GM21367 (cell line): ENCODE results near the gene ELF5.

Source experiments
- ATAC-seq: cut with Tn5 transposase; IDR thresholded peaks from one replicate; pipeline ENCODE4 v1.9.1; 2021; ENCODE audit not compliant: unreplicated experiment

ELF5 gene

DNA sequence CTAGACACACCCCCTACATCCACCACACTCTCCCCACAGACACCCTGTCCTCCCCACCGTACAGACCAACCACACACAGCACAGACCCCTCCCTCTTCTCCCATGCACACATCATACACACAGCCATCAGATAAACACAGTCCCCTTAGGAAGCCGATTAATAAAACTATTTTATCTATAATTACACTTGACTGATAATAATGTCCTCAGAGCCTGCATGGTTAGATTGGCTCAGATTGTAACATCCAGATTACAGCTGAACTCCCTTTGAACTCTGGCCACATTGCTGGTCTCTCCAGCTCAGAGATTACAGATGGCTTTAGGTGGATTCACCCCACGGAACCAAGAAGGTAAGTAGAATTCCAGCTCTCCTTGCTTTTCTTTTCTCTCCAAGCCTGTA is 9.5 kb upstream of the ELF5 start:
- no peak for ATAC-seq

DNA sequence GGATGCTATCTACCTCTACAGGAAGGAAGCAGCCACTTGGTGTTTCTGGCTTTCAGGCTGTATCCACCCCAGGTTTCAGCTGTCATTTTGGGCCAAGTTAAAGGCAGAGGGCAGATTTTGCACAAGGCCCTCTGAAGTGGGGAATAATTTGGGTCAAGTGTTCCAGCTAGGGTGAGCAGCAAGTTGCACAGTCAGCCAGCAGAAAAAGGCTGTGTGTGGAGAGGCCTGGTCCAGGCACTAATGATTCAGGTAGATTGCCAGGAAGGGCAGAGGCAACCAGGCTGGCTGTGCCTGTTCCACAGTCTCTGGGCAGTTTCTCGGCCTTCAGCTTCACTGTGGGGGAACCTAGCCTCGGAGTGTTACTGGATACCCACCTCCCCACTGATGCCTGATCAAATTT is 8.6 kb upstream of the ELF5 start:
- ATAC-seq = no peak

DNA sequence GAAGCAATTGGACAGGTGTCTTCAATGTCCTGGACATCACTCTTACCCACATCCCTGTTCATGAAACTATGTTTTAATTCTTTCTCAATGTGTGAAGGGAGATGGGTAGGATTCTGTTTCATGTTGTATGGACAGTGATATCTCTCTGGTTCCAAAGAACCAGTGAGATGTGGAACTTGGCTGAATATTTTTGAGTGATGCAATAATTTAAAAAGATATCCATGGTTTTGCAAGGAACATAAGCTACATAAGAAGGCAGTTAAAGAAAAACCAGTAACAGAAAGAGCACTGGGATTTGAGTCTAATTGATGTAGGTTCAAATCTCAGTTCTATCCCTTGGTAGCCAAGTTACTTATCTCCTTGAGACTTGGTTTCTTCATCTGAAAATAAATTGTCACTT is 7.7 kb upstream of the ELF5 start:
- ATAC-seq = no peak

DNA sequence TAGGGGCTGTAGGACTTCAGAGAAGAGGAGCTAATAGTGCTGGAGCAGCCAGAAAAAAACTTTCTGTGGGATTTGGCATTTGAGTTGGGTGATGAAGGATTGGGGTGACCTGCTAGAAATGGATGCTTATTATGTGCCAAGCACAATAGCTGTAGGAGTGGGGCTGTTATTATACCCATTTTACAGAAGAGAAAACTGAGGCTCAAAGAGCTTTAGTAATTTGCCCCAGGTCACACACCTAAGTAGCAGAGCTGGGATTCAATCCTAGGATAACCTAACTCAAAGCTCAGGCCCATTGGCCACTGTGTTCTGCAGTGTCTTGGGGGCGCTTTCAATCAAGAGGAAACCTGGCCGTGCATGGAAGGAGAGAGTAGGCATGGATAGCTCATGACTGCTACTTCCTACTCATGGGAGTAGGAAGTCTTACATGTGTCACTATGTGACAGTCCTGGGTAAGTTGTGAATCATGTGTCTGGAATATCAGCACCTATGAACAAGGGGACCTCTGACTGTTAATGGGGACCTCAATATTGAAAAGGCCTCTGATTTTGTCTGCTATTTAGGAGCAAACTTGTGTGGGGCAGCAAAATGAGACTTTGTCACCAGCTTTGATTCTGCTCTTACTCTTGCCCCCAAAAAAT is 6.1 kb upstream of the ELF5 start:
- ATAC-seq = no peak

DNA sequence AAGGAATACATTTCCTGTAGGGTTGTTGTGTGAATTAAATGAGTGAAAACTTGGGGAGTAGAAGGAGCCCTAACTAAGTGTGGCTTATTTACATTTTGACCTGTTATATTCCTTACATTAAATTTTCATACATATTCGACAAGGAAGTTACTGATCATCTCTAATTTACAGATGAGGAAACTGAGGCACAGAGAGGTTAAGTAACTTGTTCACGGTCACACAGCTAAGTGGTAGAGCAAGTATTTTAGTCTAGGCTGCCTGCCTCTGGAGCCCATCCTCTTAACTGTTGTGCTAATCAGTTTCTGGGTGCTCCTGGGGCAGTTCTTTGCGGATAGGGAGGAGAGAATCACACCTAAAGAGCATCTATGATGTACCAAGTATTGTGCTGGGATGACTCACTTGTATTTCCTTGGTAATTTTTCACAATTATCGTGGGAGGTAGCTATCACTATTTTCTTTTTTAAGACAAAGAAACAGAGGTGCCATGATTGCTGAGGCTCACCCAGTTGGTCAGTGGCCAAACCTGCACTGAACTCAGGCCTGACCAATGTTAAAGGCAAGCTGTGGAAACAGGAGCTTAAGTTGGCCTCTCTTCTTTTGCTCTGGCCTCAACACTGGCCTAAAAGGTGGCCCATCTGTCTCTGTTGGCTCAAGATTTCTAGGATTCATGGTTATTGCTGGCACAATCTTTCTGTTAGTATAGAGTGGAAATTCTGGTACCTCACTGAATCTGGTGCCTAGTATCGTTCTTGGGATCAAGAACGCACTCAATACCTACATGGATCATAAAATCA is 2.9 kb upstream of the ELF5 start:
- no peak for ATAC-seq

DNA sequence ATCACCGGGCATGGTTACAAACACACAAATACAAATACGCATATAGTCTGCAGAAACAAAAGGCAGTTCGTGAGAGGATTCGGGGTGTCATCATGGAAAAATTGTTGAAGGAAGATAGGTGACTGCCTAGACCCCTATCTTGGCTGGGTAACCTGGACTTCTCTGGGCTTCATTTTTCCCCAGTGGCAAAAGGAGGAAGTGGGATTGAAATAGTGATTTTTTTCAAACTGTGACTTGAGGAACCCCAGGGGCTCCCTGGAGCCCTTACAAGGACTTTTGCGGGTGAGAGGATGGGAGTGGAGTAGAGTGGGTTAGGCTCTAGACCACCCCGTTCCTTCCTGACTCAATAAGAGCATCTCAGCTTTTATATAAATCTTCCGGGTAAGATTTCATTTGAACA is 1.0 kb upstream of the ELF5 start:
- ATAC-seq = no peak

DNA sequence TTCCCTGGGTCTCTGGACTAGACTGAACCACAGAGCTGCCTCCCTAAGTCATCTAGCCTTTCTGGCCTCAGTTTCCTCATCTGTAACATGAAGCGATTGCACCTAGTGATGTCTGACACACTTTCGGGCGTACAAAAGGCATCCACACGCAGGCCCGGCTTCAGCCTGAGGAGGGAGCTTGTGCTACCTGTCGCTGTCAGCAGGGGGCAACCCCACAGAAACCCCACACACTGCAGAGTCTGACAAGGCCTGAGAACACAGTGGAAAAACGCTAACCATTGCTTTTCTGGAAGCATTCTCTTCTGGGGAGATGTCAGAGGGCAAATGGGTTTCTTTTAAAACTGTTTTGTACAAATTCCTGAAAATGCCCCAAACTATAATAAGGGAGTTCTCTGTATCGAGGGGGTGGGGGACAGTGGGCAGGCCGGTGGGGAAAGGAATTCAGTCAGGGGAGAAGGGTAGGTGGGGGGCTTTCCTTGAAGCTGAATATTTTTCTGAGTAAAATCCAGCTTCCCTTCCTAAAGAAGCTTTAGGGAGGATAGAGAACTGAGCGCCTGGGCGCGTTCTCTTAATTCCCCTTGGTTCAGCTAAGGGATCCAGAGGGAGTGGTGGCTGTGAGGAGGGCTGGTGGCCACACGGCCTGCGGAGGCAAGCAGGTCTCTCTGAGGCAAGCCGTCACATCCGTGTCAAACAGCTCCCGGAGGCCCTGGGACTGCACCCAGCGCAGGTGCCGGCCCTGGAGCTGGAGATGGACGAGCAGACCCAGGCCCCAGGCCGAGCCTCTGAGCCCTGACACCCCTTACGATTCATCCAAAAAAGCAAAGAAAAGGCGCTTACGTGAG is 533 bp downstream of the ELF5 start:
- ATAC-seq = peak; percentile 85

DNA sequence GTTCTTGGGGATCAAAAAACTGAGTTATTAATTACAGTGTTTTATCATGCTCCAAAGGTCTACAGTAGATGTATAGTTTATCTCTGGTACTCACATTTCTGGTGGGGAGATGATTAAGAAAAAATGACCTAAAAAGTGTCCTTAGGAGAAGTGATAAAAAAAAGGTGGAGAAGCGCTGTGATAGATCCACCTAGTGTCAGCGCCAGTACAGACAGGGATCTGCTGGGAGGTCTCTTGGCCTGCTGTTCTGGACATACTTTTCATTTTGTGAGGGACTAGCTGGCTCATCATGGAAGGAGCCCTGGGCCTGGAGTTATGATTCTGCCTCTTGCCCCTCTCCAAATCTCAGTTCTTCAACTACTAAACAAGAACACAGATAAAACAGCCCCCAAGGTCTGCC is 2.9 kb downstream of the ELF5 start:
- ATAC-seq = no peak

DNA sequence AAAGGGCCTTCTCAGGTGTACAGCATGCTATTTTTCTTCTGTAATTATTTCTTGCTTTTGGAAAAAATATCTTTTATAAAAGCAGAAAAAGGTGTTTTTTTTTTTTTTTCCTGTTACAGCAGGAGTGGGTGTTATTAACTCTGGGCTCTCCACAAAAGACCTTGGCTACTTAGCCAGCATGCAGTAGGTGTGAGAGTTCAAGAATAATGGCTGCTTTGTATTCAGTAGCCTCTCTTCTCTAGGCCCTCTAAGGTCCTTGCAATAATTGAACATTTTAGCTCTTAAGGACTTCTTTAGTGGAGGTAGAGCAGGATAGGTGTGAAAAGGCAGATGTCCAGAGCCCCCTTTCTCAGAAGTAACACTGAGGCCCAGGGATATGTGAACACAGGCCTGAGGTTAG is 3.4 kb downstream of the ELF5 start:
- ATAC-seq = no peak

DNA sequence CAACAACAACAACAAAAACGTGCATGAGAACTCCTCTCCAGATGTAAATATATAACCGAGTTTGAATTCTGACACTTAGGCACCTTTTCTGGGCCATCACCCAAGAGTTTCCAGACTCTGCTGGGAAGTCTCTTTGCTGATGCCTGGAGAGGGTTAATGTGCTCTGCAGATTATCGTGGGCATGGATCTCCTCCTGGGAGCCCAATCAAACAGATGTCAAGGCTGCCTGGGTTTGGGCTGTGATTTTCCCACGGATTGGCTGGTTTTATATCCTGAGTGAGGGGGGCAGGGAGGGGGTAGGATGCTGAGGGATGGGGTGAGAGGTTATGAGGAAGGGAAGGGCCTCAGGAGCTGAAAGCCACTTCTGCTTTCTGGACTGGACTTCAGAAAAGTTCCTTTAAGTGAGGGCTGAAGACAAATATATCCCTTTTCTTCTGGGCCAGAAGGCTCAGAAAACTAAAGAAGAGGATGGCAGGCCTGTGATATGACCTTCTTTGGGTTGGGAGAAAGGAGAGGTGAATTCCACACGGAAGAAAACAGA is 4.2 kb downstream of the ELF5 start:
- ATAC-seq = no peak

DNA sequence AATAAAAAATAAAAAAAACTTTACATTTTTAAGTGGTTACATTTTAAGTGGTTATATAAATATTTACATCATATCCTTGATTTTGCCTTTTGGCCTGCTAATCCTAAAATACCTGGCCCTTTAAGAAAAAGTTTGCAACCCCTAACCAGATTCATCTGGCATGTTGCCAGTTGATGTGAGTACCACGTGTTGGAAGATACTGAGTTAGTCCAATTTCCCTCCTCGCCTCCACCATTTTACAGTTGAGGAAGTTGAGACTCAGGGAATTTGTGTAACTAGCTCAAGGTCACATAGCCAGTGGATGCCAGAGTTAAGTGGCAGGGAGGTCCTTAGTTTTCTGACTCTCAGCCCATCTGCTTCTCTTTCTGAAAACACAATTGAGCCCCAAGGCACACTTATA is 5.1 kb downstream of the ELF5 start:
- ATAC-seq = no peak

DNA sequence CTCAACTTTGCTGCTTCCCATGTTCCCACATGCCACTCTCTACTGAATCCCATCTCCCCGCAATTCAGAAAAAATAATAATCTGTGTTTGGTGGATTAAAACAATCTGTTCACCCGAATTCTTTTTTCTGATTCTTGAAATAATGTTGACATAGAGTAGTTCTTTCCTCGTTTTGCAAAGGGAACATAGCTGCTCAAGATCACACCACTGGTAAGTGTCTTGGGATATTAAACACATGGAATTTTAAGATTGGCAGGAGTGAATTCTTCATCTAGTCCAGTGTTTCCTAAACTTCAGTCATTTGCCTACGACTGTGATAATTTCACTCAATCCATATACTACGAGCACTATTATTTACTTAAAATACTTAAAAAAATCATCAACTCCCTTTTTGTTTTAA is 6.0 kb downstream of the ELF5 start:
- no peak for ATAC-seq

DNA sequence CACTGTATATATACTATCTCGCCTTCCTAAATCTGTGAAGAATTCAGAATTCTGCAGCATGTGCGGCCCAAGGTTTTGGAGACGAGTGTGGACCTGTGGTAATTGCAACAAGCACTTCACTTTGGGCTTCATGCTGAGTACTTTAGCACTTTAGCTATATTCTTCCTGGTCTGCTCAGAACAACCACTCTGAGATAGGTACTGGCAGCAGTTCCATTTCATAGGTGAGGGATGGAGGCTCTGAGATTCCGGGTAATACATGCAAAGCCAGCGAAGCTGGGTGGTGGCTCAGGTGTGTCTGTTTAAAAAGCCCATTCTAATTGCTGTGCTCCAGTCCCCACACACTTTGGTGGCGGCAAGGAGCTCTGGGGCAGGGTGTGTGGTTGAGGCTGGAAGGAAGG is 6.4 kb downstream of the ELF5 start:
- no peak for ATAC-seq

DNA sequence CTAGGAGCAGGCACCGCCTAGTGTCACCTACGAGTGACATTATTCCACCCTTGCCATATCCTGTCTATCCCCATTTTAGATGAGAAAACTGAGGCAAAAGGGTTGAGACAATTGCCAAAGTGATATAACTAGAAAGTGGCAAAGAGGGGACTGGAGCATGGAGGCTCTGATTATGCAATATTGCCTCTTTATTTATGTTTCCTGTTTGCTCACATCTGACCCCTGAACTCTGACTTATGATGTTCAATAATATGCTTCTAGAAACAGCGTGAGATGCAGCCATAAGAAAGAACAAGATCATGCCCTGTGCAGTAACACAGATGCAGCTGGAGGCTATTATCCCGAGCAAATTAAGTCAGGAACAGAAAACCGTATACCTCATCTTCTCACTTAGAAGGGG is 7.7 kb downstream of the ELF5 start:
- no peak for ATAC-seq

DNA sequence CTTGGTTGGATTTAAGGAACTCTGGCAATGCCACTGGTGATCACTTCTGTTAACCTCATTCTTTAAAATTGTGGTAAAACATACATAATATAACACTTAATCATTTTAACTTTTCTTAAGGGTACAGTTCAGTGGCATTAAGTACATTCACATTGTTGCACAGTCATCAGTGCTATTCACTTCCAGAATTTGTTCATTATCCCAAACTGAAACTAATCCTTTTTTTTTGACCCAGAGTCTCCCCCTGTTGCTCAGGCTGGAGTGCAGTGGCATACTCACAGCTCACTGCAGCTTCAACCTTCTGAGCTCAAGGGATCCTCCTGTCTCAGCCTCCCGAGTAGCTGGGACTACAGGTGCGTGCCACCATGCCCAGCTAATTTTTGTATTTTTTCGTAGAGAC is 10.6 kb downstream of the ELF5 start:
- no peak for ATAC-seq

DNA sequence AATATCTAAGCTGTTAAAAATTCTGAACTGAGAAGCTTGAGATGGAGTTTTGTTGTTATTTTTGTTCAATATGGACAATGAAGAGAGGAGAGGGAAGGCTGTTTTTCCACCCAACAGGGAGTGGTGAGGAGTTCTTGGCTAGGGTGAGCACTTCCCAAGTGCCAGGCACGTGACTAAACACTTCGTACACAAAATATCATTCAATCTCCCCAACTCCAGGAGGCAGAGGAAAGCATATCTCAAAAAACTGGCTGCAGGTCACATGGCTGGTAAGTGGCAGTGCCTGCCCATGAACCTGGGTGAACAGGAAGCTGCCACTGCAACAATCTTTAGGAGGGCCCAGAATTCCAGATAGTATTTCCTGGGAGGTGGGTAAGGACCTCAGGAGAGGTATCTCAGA is 11.6 kb downstream of the ELF5 start:
- ATAC-seq = no peak

DNA sequence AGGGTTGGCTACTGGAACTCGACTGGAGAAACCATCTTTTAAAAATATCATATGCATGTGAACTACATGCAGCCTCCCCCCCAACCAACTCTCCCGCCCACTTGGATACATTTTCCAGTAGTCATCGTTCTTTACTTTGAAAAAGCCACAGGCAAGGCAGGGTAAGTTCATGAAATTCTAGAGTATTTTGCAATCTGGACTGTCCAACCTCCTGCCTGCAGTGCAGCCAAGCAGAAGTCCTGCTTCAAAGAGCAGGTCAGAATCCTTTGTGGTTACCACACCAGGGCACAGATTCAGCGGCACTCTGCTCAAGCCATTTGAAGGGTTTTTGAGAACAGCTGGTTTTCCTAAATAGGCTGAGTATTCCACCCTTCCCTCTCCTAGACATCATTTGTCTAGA is 12.1 kb downstream of the ELF5 start:
- ATAC-seq = no peak

DNA sequence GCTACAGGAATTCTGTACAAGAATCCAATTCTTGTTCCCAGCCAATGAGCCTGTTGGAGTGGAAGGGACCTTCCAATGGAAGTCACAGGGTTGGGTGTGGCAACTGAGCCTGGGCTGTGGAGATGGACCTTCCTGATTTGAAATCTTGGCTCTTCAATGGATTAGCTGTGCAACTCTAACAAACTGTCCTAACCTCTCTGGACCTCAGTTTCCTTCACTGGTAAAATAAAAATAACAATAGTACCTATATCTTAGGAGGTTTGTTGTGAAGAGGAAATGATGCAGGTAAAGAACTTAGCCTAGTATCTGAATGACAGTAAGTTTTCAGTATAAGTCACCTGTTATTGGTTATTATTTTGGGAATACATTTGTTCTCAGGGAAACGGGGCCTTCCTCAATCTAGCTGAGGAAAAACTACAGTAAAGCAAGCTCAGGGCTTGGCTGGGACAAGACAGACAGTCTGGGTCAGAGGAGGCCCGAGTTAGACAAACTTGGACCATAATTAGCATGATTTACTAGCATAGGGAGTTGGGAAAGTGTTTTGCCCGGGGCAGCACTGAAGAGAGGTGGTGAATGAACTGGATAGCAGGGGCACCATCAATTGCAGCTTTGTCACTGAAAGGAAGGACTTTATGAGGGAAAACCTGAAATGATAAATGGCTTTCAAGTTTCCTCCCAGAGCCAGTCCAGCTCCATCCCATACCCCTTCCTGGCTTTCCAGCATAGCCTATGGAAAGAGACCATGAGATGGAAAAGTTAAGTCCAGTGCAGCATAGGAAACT is 13.7 kb downstream of the ELF5 start:
- ATAC-seq = no peak

DNA sequence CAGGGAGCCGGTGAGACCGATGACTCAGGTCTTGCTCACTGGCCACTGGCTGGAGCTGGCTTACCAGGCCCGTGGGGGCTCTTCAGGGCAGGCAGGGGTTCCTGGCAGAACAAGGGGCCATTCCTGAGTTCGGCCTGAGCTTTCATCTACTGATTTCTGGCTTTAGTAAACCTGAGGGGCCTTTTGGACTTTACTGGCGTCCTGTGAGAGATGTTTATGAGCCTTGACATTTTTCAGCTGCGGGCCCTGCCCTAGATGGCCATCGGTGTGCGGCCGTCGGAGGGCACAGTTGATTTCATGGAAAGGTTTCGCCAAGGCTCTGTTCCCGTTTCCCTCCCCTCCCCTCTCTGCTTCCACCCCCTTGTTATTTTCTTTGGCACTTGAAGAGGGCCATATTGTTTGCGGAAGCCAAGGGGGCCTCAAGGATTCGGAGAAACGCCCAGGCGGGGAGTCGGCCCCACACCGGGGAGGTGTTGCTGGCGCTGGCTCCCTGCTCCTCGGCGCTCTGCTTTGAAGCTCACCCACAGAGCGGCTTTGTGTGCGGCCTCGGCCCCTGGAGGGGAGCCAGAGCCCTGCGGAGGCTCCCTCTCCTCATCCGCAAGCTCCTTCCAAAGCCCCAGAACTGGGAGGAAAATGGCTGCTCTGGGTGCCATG is 17.7 kb downstream of the ELF5 start:
- ATAC-seq = no peak

DNA sequence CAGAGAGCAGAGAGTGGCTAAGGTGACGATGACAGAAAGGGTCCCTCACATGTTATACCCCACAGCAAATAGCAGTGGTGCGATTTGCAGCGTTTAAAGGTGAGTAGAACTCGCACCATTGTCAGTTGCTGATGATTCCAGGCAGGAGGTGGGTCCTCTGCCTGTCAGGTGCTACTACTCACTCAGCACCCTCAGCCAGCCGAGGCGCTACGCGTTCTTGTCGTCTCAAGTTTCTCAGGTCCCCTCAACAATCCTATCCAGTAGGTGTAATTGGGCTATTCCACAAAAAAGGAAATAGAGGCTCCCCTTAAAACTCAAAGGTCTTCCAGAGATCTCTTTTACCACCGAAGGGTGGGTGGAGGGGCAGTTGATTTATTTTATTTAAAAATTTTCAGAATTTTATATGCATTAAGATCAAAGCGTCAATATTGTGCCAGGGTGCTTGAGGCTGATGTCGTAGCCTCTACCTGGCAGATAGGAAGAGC is 18.3 kb downstream of the ELF5 start:
- no peak for ATAC-seq
